PC-3 (cell line): ENCODE data around the gene PDLIM5. TPM values are rescaled to one million over a fixed set of nuclear protein-coding genes. Genes with fewer than 3 reads are reported as not detected.

Source experiments
- ATAC-seq: fragments of 200-7000 bp; cut with Tn5 transposase; 2 replicates; pipeline ENCODE4 v1.9.1; 2020; ENCODE audit warnings: mild to moderate bottlenecking, moderate library complexity
- BruUV-seq: library from RNA; stranded (reverse); fragments of 400-500 nt; replicated peaks from 2 replicates; lab custom pipeline; 2021; lab: Mats Ljungman, UMichigan
- CTCF ChIA-PET: fragments of 300-600 bp; sonication (Branson Sonifier 250); formaldehyde crosslinking; loops from one replicate; lab custom pipeline; 2022; ENCODE audit warnings: antibody characterized with exemption; lab: Charles Lee
- POLR2A ChIA-PET: fragments of 300-600 bp; sonication (Branson Sonifier 250); formaldehyde crosslinking; loops from one replicate; lab custom pipeline; 2022; ENCODE audit warnings: antibody characterized with exemption; ENCODE audit not compliant: unreplicated experiment; lab: Charles Lee
- DNase-seq: peaks from one replicate; pipeline ENCODE4 v3.0.0-alpha.2; 2015
- H2AFZ ChIP-seq: fragments of 300-600 bp; sonication (generic); 2 replicates; pipeline ENCODE4 v1.6.0; 2016; ENCODE audit warnings: antibody characterized with exemption, low read length
- H3F3A ChIP-seq: fragments of 300-600 bp; sonication (generic); one replicate; pipeline ENCODE4 v1.6.0; 2017; ENCODE audit warnings: antibody characterized with exemption, low read length, control low read depth, mild to moderate bottlenecking; ENCODE audit not compliant: unreplicated experiment
- H3K27ac ChIP-seq: fragments of 300-600 bp; sonication (generic); 2 replicates; pipeline ENCODE4 v1.5.1; 2016; ENCODE audit warnings: mild to moderate bottlenecking, low read length
- H3K27me3 ChIP-seq: fragments of 300-600 bp; sonication (generic); 2 replicates; pipeline ENCODE4 v1.6.1; 2016; ENCODE audit warnings: low read length, mixed read lengths
- H3K36me3 ChIP-seq: fragments of 300-600 bp; sonication (generic); 2 replicates; pipeline ENCODE4 v1.6.1; 2016; ENCODE audit warnings: low read depth, mixed run types, low read length, mixed read lengths
- H3K4me1 ChIP-seq: fragments of 300-600 bp; sonication (generic); 2 replicates; pipeline ENCODE4 v1.5.1; 2016; ENCODE audit warnings: low read length; ENCODE audit not compliant: insufficient read depth
- H3K4me2 ChIP-seq: fragments of 300-600 bp; sonication (generic); 2 replicates; pipeline ENCODE4 v1.6.0; 2016; ENCODE audit warnings: low read length
- H3K4me3 ChIP-seq: fragments of 300-600 bp; sonication (generic); 2 replicates; pipeline ENCODE4 v1.5.1; 2016; ENCODE audit warnings: mild to moderate bottlenecking, low read length, mixed read lengths
- H3K79me2 ChIP-seq: fragments of 300-600 bp; sonication (generic); 2 replicates; pipeline ENCODE4 v1.6.1; 2017; ENCODE audit warnings: low read length, mixed read lengths
- H3K9ac ChIP-seq: fragments of 300-600 bp; sonication (generic); 2 replicates; pipeline ENCODE4 v1.6.0; 2016; ENCODE audit warnings: mild to moderate bottlenecking, low read length
- H3K9me2 ChIP-seq: fragments of 300-600 bp; sonication (generic); replicated peaks from 2 replicates; pipeline ENCODE4 v1.6.1; 2016; ENCODE audit warnings: mixed run types, low read length, mixed read lengths
- H3K9me3 ChIP-seq: fragments of 300-600 bp; sonication (generic); 2 replicates; pipeline ENCODE4 v1.6.1; 2016; ENCODE audit warnings: low read length, mixed read lengths
- H4K20me1 ChIP-seq: fragments of 300-600 bp; sonication (generic); 2 replicates; pipeline ENCODE4 v1.6.1; 2016; ENCODE audit warnings: low read length, mixed read lengths
- EZH2 ChIP-seq: fragments of 300-600 bp; sonication (generic); IDR thresholded peaks from one replicate; pipeline ENCODE4 v1.6.1; 2017; ENCODE audit warnings: antibody characterized with exemption, mild to moderate bottlenecking, low read length; ENCODE audit not compliant: unreplicated experiment
- EZH2phosphoT487 ChIP-seq: fragments of 300-600 bp; sonication (generic); IDR thresholded peaks from 2 replicates; pipeline ENCODE4 v1.6.1; 2018; ENCODE audit warnings: mild to moderate bottlenecking, antibody characterized with exemption, low read length, borderline replicate concordance
- intact Hi-C: fragments of 100-400 bp; cut with micrococcal nuclease; formaldehyde crosslinking; loops from 2 replicates; pipeline ENCODE4 v1.9.0; 2023
- total RNA-seq: library from RNA; depleted of rRNA; stranded (reverse); fragments of >200 nt; gene quantifications from 2 replicates; pipeline ENCODE4 v1.2.3, GENCODE V29; 2014
- TF ChIP-seq, protein P1 (sequence below): fragments of 300-600 bp; sonication (generic); conservative IDR thresholded peaks from 2 replicates; pipeline ENCODE4 v1.5.1; 2017; ENCODE audit warnings: antibody characterized with exemption, low read depth, mild to moderate bottlenecking, low read length

PDLIM5 gene
- total RNA-seq, 1 experiment from 2014 or later, result 57.8 TPM

- H3K9me3 ChIP-seq, result no peaks in the 10 kb centered on the region
- ATAC-seq (no peak), DNase-seq (no peak)
- no peaks in the 10 kb centered on the region for H3K27me3 ChIP-seq
- H4K20me1 ChIP-seq, result no peaks in the 10 kb centered on the region
- no peak overlapping the region for H2AFZ ChIP-seq
- no peak overlapping the region for H3K27ac ChIP-seq
- H3K79me2 ChIP-seq, result no peaks in the 10 kb centered on the region
- H3K4me1 ChIP-seq, result peaks cover 23% of the 10 kb centered on the region
- H3K4me3 ChIP-seq, result no peak overlapping the region
- ChIA-PET POLR2A (no interaction called here), CTCF (no interaction called here)
- H3K9me2 ChIP-seq, result no peaks in the 10 kb centered on the region
- no peak overlapping the region for H3K4me2 ChIP-seq
- H3K36me3 ChIP-seq, result no peaks in the 10 kb centered on the region
- no peak for TF ChIP-seq EZH2phosphoT487
- TF ChIP-seq, protein P1, sequence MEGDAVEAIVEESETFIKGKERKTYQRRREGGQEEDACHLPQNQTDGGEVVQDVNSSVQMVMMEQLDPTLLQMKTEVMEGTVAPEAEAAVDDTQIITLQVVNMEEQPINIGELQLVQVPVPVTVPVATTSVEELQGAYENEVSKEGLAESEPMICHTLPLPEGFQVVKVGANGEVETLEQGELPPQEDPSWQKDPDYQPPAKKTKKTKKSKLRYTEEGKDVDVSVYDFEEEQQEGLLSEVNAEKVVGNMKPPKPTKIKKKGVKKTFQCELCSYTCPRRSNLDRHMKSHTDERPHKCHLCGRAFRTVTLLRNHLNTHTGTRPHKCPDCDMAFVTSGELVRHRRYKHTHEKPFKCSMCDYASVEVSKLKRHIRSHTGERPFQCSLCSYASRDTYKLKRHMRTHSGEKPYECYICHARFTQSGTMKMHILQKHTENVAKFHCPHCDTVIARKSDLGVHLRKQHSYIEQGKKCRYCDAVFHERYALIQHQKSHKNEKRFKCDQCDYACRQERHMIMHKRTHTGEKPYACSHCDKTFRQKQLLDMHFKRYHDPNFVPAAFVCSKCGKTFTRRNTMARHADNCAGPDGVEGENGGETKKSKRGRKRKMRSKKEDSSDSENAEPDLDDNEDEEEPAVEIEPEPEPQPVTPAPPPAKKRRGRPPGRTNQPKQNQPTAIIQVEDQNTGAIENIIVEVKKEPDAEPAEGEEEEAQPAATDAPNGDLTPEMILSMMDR, result no peak
- no peaks in the 10 kb centered on the region for H3F3A ChIP-seq
- no peak overlapping the region for H3K9ac ChIP-seq
- BruUV-seq, result no TSS peak
- intact Hi-C loops, result no loop called here
These were observed 36.3 kb upstream of the PDLIM5 start for GRCh38 chr4:94415448-94415847.

- TF ChIP-seq EZH2 (no peak), EZH2phosphoT487 (no peak)
- TF ChIP-seq, protein P1, result no peak
- Histone ChIP-seq H2AFZ (no peak overlapping the region), H3K27me3 (no peaks in the 10 kb centered on the region), H3F3A (no peaks in the 10 kb centered on the region), H3K36me3 (no peaks in the 10 kb centered on the region), H3K27ac (no peak overlapping the region), H3K79me2 (no peaks in the 10 kb centered on the region), H3K9me3 (no peaks in the 10 kb centered on the region), H3K4me1 (peaks cover 23% of the 10 kb centered on the region), H4K20me1 (no peaks in the 10 kb centered on the region), H3K4me3 (no peak overlapping the region), H3K9me2 (no peaks in the 10 kb centered on the region), H3K9ac (no peak overlapping the region), H3K4me2 (no peak overlapping the region)
- ChIA-PET POLR2A (no interaction called here), CTCF (no interaction called here)
- no peak for DNase-seq
- intact Hi-C loops, result no loop called here
- BruUV-seq, result no TSS peak
- ATAC-seq, result no peak
These were observed 35.4 kb upstream of the PDLIM5 start for GRCh38 chr4:94416335-94416734.

- no TSS peak for BruUV-seq
- H4K20me1 ChIP-seq, result no peaks in the 10 kb centered on the region
- CTCF ChIA-PET, result no interaction called here
- peaks cover 20% of the 10 kb centered on the region for H3K4me1 ChIP-seq
- H3F3A ChIP-seq, result no peaks in the 10 kb centered on the region
- POLR2A ChIA-PET, result no interaction called here
- no peak for ATAC-seq
- no peak overlapping the region for H3K9ac ChIP-seq
- no peaks in the 10 kb centered on the region for H3K9me3 ChIP-seq
- no peak overlapping the region for H2AFZ ChIP-seq
- TF ChIP-seq, protein P1, result no peak
- TF ChIP-seq EZH2phosphoT487, result no peak
- TF ChIP-seq EZH2, result no peak
- no peaks in the 10 kb centered on the region for H3K36me3 ChIP-seq
- no peaks in the 10 kb centered on the region for H3K9me2 ChIP-seq
- no peak overlapping the region for H3K27ac ChIP-seq
- H3K4me2 ChIP-seq, result no peak overlapping the region
- H3K27me3 ChIP-seq, result no peaks in the 10 kb centered on the region
- H3K4me3 ChIP-seq, result no peak overlapping the region
- no peaks in the 10 kb centered on the region for H3K79me2 ChIP-seq
- intact Hi-C loops, result no loop called here
- DNase-seq, result no peak
These were observed 34.8 kb upstream of the PDLIM5 start for GRCh38 chr4:94416981-94417380.
